ENCODE measurements around the gene SNRPE.
"Not testable (repeated sequence)": the region's sequence is repeated elsewhere in the genome, so short reads cannot be mapped to it uniquely, and the experiment has no call there.

SNRPE gene

GRCh38 chr1:203842559-203842876 lies 18.9 kb upstream of the SNRPE start:
- Histone ChIP-seq H3K27ac (ENCODE audit: low read depth, low read length) (no peak overlapping the region), H3K36me3 (ENCODE audit: insufficient read depth, low read length) (peaks cover 83% of the 10 kb centered on the region), H3K4me3 (ENCODE audit: low read length) (no peak overlapping the region), H3K27me3 (ENCODE audit: insufficient read depth, low read length) (no peaks in the 10 kb centered on the region), H3K9ac (ENCODE audit: low read depth, low read length) (no peak overlapping the region), H3K9me3 (ENCODE audit: insufficient read depth, low read depth, low read length) (peaks cover 12% of the 10 kb centered on the region; the same call in 1 of the 2 replicates), H3K4me1 (ENCODE audit: insufficient read depth, low read length) (no peaks in the 10 kb centered on the region; the same call in 1 of the 2 replicates)
- no CpG with 5 or more reads among the region's 2 CpGs for WGBS

GRCh38 chr1:203843435-203843834 lies 18.0 kb upstream of the SNRPE start:
- WGBS = 93% methylated on average over 1 of the region's 1 CpG
- peaks cover 83% of the 10 kb centered on the region for H3K36me3 ChIP-seq (ENCODE audit: insufficient read depth, low read length)

GRCh38 chr1:203853112-203853511 lies 8.3 kb upstream of the SNRPE start:
- H3K27ac ChIP-seq (ENCODE audit: low read depth, low read length); H3K4me1 ChIP-seq (ENCODE audit: insufficient read depth, low read length); H3K9ac ChIP-seq (ENCODE audit: low read depth, low read length); H3K27me3 ChIP-seq (ENCODE audit: insufficient read depth, low read length); H3K9me3 ChIP-seq (ENCODE audit: insufficient read depth, low read depth, low read length); H3K4me3 ChIP-seq (ENCODE audit: low read length): not testable (repeated sequence)
- H3K36me3 ChIP-seq (ENCODE audit: insufficient read depth, low read length) = peaks cover 74% of the 10 kb centered on the region

More at GRCh38 chr1:203843435-203843834, 18.0 kb upstream of the SNRPE start:
- H3K9me3 ChIP-seq (ENCODE audit: insufficient read depth, low read depth, low read length) = peaks cover 12% of the 10 kb centered on the region; the same call in 1 of the 2 replicates
- no peaks in the 10 kb centered on the region; the same call in 1 of the 2 replicates for H3K4me1 ChIP-seq (ENCODE audit: insufficient read depth, low read length)
- H3K27me3 ChIP-seq (ENCODE audit: insufficient read depth, low read length) = no peaks in the 10 kb centered on the region
- H3K27ac ChIP-seq (ENCODE audit: low read depth, low read length) = no peak overlapping the region
- no peak overlapping the region for H3K9ac ChIP-seq (ENCODE audit: low read depth, low read length)
- no peak overlapping the region for H3K4me3 ChIP-seq (ENCODE audit: low read length)

GRCh38 chr1:203858055-203858454 lies 3.3 kb upstream of the SNRPE start:
- H3K27me3 ChIP-seq (ENCODE audit: insufficient read depth, low read length) = no peaks in the 10 kb centered on the region
- no peak overlapping the region for H3K4me3 ChIP-seq (ENCODE audit: low read length)
- H3K27ac ChIP-seq (ENCODE audit: low read depth, low read length) = no peak overlapping the region
- H3K9ac ChIP-seq (ENCODE audit: low read depth, low read length) = no peak overlapping the region
- no peaks in the 10 kb centered on the region for H3K9me3 ChIP-seq (ENCODE audit: insufficient read depth, low read depth, low read length)
- peaks cover 8% of the 10 kb centered on the region for H3K4me1 ChIP-seq (ENCODE audit: insufficient read depth, low read length)
- H3K36me3 ChIP-seq (ENCODE audit: insufficient read depth, low read length) = peaks cover 29% of the 10 kb centered on the region
- 69% methylated on average over 2 of the region's 2 CpGs for WGBS

- H3K36me3 ChIP-seq (ENCODE audit: insufficient read depth, low read length) = peaks cover 30% of the 10 kb centered on the region
- no peaks in the 10 kb centered on the region for H3K9me3 ChIP-seq (ENCODE audit: insufficient read depth, low read depth, low read length)
- no peak overlapping the region for H3K4me3 ChIP-seq (ENCODE audit: low read length)
- H3K4me1 ChIP-seq (ENCODE audit: insufficient read depth, low read length) = peaks cover 8% of the 10 kb centered on the region
- H3K27me3 ChIP-seq (ENCODE audit: insufficient read depth, low read length) = no peaks in the 10 kb centered on the region
- 92% methylated on average over 4 of the region's 4 CpGs for WGBS
- H3K9ac ChIP-seq (ENCODE audit: low read depth, low read length) = no peak overlapping the region
- no peak overlapping the region for H3K27ac ChIP-seq (ENCODE audit: low read depth, low read length)
Observed at GRCh38 chr1:203858975-203859374, 2.4 kb upstream of the SNRPE start.

GRCh38 chr1:203860396-203861025 lies 888 bp upstream of the SNRPE start:
- Histone ChIP-seq H3K9me3 (ENCODE audit: insufficient read depth, low read depth, low read length) (no peaks in the 10 kb centered on the region), H3K9ac (ENCODE audit: low read depth, low read length) (no peak overlapping the region), H3K27me3 (ENCODE audit: insufficient read depth, low read length) (no peaks in the 10 kb centered on the region), H3K4me3 (ENCODE audit: low read length) (no peak overlapping the region), H3K27ac (ENCODE audit: low read depth, low read length) (no peak overlapping the region; the same call in 1 of the 2 replicates), H3K36me3 (ENCODE audit: insufficient read depth, low read length) (peaks cover 30% of the 10 kb centered on the region), H3K4me1 (ENCODE audit: insufficient read depth, low read length) (peaks cover 8% of the 10 kb centered on the region)
- 86% methylated on average over 15 of the region's 15 CpGs for WGBS

GRCh38 chr1:203867802-203868201 lies 6.4 kb downstream of the SNRPE start:
- Histone ChIP-seq H3K36me3 (ENCODE audit: insufficient read depth, low read length) (peaks cover 89% of the 10 kb centered on the region), H3K9me3 (ENCODE audit: insufficient read depth, low read depth, low read length) (no peaks in the 10 kb centered on the region), H3K27ac (ENCODE audit: low read depth, low read length) (no peak overlapping the region)

GRCh38 chr1:203870245-203870644 lies 8.8 kb downstream of the SNRPE start:
- Histone ChIP-seq H3K36me3 (ENCODE audit: insufficient read depth, low read length) (peaks cover 83% of the 10 kb centered on the region), H3K27me3 (ENCODE audit: insufficient read depth, low read length) (no peaks in the 10 kb centered on the region), H3K27ac (ENCODE audit: low read depth, low read length) (no peak overlapping the region), H3K9me3 (ENCODE audit: insufficient read depth, low read depth, low read length) (no peaks in the 10 kb centered on the region), H3K9ac (ENCODE audit: low read depth, low read length) (no peak overlapping the region), H3K4me1 (ENCODE audit: insufficient read depth, low read length) (peaks cover 5% of the 10 kb centered on the region), H3K4me3 (ENCODE audit: low read length) (no peak overlapping the region)
- 97% methylated on average over 1 of the region's 1 CpG for WGBS

More at GRCh38 chr1:203867802-203868201, 6.4 kb downstream of the SNRPE start:
- Histone ChIP-seq H3K4me3 (ENCODE audit: low read length) (no peak overlapping the region), H3K27me3 (ENCODE audit: insufficient read depth, low read length) (no peaks in the 10 kb centered on the region), H3K9ac (ENCODE audit: low read depth, low read length) (no peak overlapping the region), H3K4me1 (ENCODE audit: insufficient read depth, low read length) (peaks cover 7% of the 10 kb centered on the region)
- WGBS = 89% methylated on average over 4 of the region's 5 CpGs

GRCh38 chr1:203871114-203871880 lies 9.9 kb downstream of the SNRPE start:
- Histone ChIP-seq H3K9me3 (ENCODE audit: insufficient read depth, low read depth, low read length) (no peaks in the 10 kb centered on the region), H3K27me3 (ENCODE audit: insufficient read depth, low read length) (no peaks in the 10 kb centered on the region), H3K4me1 (ENCODE audit: insufficient read depth, low read length) (peaks cover 5% of the 10 kb centered on the region), H3K36me3 (ENCODE audit: insufficient read depth, low read length) (peaks cover 72% of the 10 kb centered on the region), H3K27ac (ENCODE audit: low read depth, low read length) (no peak overlapping the region), H3K4me3 (ENCODE audit: low read length) (no peak overlapping the region), H3K9ac (ENCODE audit: low read depth, low read length) (no peak overlapping the region)
- WGBS = 88% methylated on average over 3 of the region's 3 CpGs

- Histone ChIP-seq H3K27me3 (ENCODE audit: insufficient read depth, low read length) (no peaks in the 10 kb centered on the region), H3K4me3 (ENCODE audit: low read length) (no peak overlapping the region), H3K4me1 (ENCODE audit: insufficient read depth, low read length) (peaks cover 5% of the 10 kb centered on the region), H3K36me3 (ENCODE audit: insufficient read depth, low read length) (peaks cover 56% of the 10 kb centered on the region), H3K9me3 (ENCODE audit: insufficient read depth, low read depth, low read length) (no peaks in the 10 kb centered on the region), H3K27ac (ENCODE audit: low read depth, low read length) (no peak overlapping the region), H3K9ac (ENCODE audit: low read depth, low read length) (no peak overlapping the region)
- 91% methylated on average over 8 of the region's 8 CpGs for WGBS
Observed at GRCh38 chr1:203873094-203873493, 11.7 kb downstream of the SNRPE start.

GRCh38 chr1:203878422-203878821 lies 17.0 kb downstream of the SNRPE start:
- H3K36me3 ChIP-seq (ENCODE audit: insufficient read depth, low read length) = peaks cover 15% of the 10 kb centered on the region
- no peak overlapping the region for H3K9ac ChIP-seq (ENCODE audit: low read depth, low read length)
- H3K4me1 ChIP-seq (ENCODE audit: insufficient read depth, low read length) = no peaks in the 10 kb centered on the region
- no peak overlapping the region for H3K27ac ChIP-seq (ENCODE audit: low read depth, low read length)
- WGBS = 91% methylated on average over 2 of the region's 3 CpGs
- H3K4me3 ChIP-seq (ENCODE audit: low read length) = no peak overlapping the region
- no peaks in the 10 kb centered on the region for H3K9me3 ChIP-seq (ENCODE audit: insufficient read depth, low read depth, low read length)
- H3K27me3 ChIP-seq (ENCODE audit: insufficient read depth, low read length) = no peaks in the 10 kb centered on the region

All from HUES64 (cell line).